Stimulated activated CD8-positive, alpha-beta memory T cell treated with anti-CD3 and anti-CD28 coated beads, Interleukin-4, amount 100 ng/mL, for 24 hours (primary cell): ENCODE results near the gene PAK4.
"Not testable (repeated sequence)": the region's sequence is repeated elsewhere in the genome, so short reads cannot be mapped to it uniquely, and the experiment has no call there.

Experiments used
- DNase-seq: peaks from one replicate; pipeline ENCODE4 v3.0.0-alpha.2; 2020; ENCODE audit warnings: low read depth

Gene PAK4

GRCh38 chr19:39100500-39101166 lies 25.0 kb upstream of the PAK4 start:
- no peak for DNase-seq

GRCh38 chr19:39103151-39103550 lies 22.4 kb upstream of the PAK4 start:
- DNase-seq: no peak

GRCh38 chr19:39104186-39104596 lies 21.4 kb upstream of the PAK4 start:
- DNase-seq: no peak

- no peak for DNase-seq
Observed at GRCh38 chr19:39106194-39106593, 19.4 kb upstream of the PAK4 start.

GRCh38 chr19:39109641-39110040 lies 15.9 kb upstream of the PAK4 start:
- no peak for DNase-seq

GRCh38 chr19:39110263-39110967 lies 15.2 kb upstream of the PAK4 start:
- DNase-seq: peak; percentile 45

- DNase-seq: no peak
Observed at GRCh38 chr19:39111593-39112199, 13.9 kb upstream of the PAK4 start.

- DNase-seq: no peak
Observed at GRCh38 chr19:39112338-39112890, 13.2 kb upstream of the PAK4 start.

- DNase-seq: no peak
Observed at GRCh38 chr19:39113199-39113598, 12.4 kb upstream of the PAK4 start.

GRCh38 chr19:39115105-39115847 lies 10.3 kb upstream of the PAK4 start:
- no peak for DNase-seq

GRCh38 chr19:39117023-39117422 lies 8.6 kb upstream of the PAK4 start:
- not testable (repeated sequence) for DNase-seq

- DNase-seq: no peak
Observed at GRCh38 chr19:39119830-39120229, 5.8 kb upstream of the PAK4 start.

GRCh38 chr19:39122934-39123731 lies 2.5 kb upstream of the PAK4 start:
- no peak for DNase-seq

GRCh38 chr19:39124136-39124764 lies 1.3 kb upstream of the PAK4 start:
- no peak for DNase-seq

- DNase-seq: no peak
Observed at GRCh38 chr19:39125199-39125553, 410 bp upstream of the PAK4 start.

- DNase-seq: no peak
Observed at GRCh38 chr19:39126312-39127187, 964 bp downstream of the PAK4 start.

- no peak for DNase-seq
Observed at GRCh38 chr19:39127812-39128515, 2.4 kb downstream of the PAK4 start.

- no peak for DNase-seq
Observed at GRCh38 chr19:39128516-39129079, 3.0 kb downstream of the PAK4 start.

- DNase-seq: no peak
Observed at GRCh38 chr19:39129116-39129515, 3.5 kb downstream of the PAK4 start.
